Vagina (tissue), 2 donors: Measurements from ENCODE around the gene CCDC27. TPM values are rescaled to one million over a fixed set of nuclear protein-coding genes. Genes with fewer than 3 reads are reported as not detected.

Source experiments
- DNase-seq, 2 donors: peaks; one replicate each; pipeline ENCODE4 v3.0.0-alpha.2; 2017; ENCODE audit errors: extremely low spot score in 2 of 2
- H3K27ac ChIP-seq: fragments of 200-600 bp; sonication (generic); one replicate; pipeline ENCODE4 v1.5.1; 2019
- H3K27me3 ChIP-seq: fragments of 200-600 bp; sonication (generic); one replicate; pipeline ENCODE4 v1.5.1; 2019
- H3K36me3 ChIP-seq, 2 donors: fragments of 200-600 bp; sonication (generic); one replicate each; pipeline ENCODE4 v1.5.1; 2017 to 2019
- H3K4me1 ChIP-seq: fragments of 200-600 bp; sonication (generic); one replicate; pipeline ENCODE4 v1.5.1; 2019
- H3K4me3 ChIP-seq, 2 donors: fragments of 200-600 bp; sonication (generic); 1 replicate in 1 of 2; 2 replicates in 1 of 2; pipeline ENCODE4 v1.5.1; 2016 to 2019
- H3K9me3 ChIP-seq: fragments of 200-600 bp; sonication (generic); one replicate; pipeline ENCODE4 v1.5.1; 2019
- CTCF ChIP-seq, 3 experiments: fragments of 450-650 bp in 2 of 3; fragments of 200-600 bp in 1 of 3; sonication (generic) in 1 of 3; IDR thresholded peaks; one replicate each; pipeline ENCODE4 v1.5.1; 2017 to 2019; ENCODE audit warnings: antibody characterized with exemption in 3 of 3, mild to moderate bottlenecking in 2 of 3, moderate library complexity in 2 of 3
- POLR2A ChIP-seq, 2 donors: fragments of 450-650 bp; IDR thresholded peaks; one replicate each; pipeline ENCODE4 v1.6.1; 2017; ENCODE audit warnings: antibody characterized with exemption in 2 of 2, mild to moderate bottlenecking in 2 of 2, moderate library complexity in 2 of 2
- POLR2AphosphoS5 ChIP-seq, 2 donors: sonication (generic); formaldehyde crosslinking; IDR thresholded peaks; one replicate each; pipeline ENCODE4 v1.9.0; 2017; ENCODE audit warnings: antibody characterized with exemption in 2 of 2, mild to moderate bottlenecking in 2 of 2, low read depth in 1 of 2; ENCODE audit not compliant: insufficient read depth in 1 of 2
- intact Hi-C: fragments of 100-400 bp; cut with DNase I; formaldehyde crosslinking; loops from one replicate; pipeline ENCODE4 v1.15.1; 2023
- total RNA-seq: library from RNA; depleted of rRNA; stranded (reverse); fragments of >200 nt; gene quantifications from one replicate; pipeline ENCODE4 v1.2.3, GENCODE V29; 2016

Gene CCDC27
- total RNA-seq, 1 donor from 2014 or later = not detected

GRCh38 chr1:3779265-3779911, 27.1 kb downstream of the CCDC27 start:
- Histone ChIP-seq H3K4me1 (peaks cover 21% of the 10 kb centered on the region), H3K27me3 (no peaks in the 10 kb centered on the region), H3K36me3 (peaks cover 0 to 55% of the 10 kb centered on the region in 2 donors), H3K9me3 (no peaks in the 10 kb centered on the region), H3K27ac (no peak overlapping the region), H3K4me3 (no peak overlapping the region)
- intact Hi-C loops = no loop called here
- no peak for DNase-seq
- TF ChIP-seq CTCF (IDR thresholded peaks at IDR 0.05) = no peak
- TF ChIP-seq POLR2AphosphoS5 (IDR thresholded peaks at IDR 0.05; ENCODE audit: insufficient read depth in 1 of 2, low read depth in 1 of 2) = no peak
- no peak for TF ChIP-seq POLR2A (IDR thresholded peaks at IDR 0.05)

- DNase-seq = no peak
- intact Hi-C loops = no loop called here
- no peaks in the 10 kb centered on the region for H3K27me3 ChIP-seq
- peaks cover 16% of the 10 kb centered on the region for H3K4me1 ChIP-seq
- no peaks in the 10 kb centered on the region for H3K9me3 ChIP-seq
- no peak overlapping the region for H3K27ac ChIP-seq
- H3K4me3 ChIP-seq = no peak overlapping the region
- H3K36me3 ChIP-seq = peaks cover 0 to 61% of the 10 kb centered on the region in 2 donors
- no peak for TF ChIP-seq POLR2A (IDR thresholded peaks at IDR 0.05)
- no peak for TF ChIP-seq POLR2AphosphoS5 (IDR thresholded peaks at IDR 0.05; ENCODE audit: insufficient read depth in 1 of 2, low read depth in 1 of 2)
- no peak for TF ChIP-seq CTCF (IDR thresholded peaks at IDR 0.05)
Measured at GRCh38 chr1:3779912-3780416, 27.7 kb downstream of the CCDC27 start.

GRCh38 chr1:3780901-3781300, 28.7 kb downstream of the CCDC27 start:
- TF ChIP-seq POLR2A (IDR thresholded peaks at IDR 0.05) (no peak), CTCF (IDR thresholded peaks at IDR 0.05) (no peak), POLR2AphosphoS5 (IDR thresholded peaks at IDR 0.05; ENCODE audit: insufficient read depth in 1 of 2, low read depth in 1 of 2) (no peak)
- DNase-seq = no peak
- intact Hi-C loops = no loop called here
- Histone ChIP-seq H3K27ac (no peak overlapping the region), H3K36me3 (peaks cover 0 to 67% of the 10 kb centered on the region in 2 donors), H3K4me3 (no peak overlapping the region), H3K4me1 (peaks cover 6% of the 10 kb centered on the region), H3K9me3 (no peaks in the 10 kb centered on the region), H3K27me3 (no peaks in the 10 kb centered on the region)

GRCh38 chr1:3783651-3784474, 31.6 kb downstream of the CCDC27 start:
- intact Hi-C loops = no loop called here
- no peak overlapping the region for H3K4me3 ChIP-seq
- H3K9me3 ChIP-seq = no peaks in the 10 kb centered on the region
- no peak for DNase-seq
- H3K27ac ChIP-seq = no peak overlapping the region
- peaks cover 0 to 72% of the 10 kb centered on the region in 2 donors for H3K36me3 ChIP-seq
- no peaks in the 10 kb centered on the region for H3K27me3 ChIP-seq
- peaks cover 4% of the 10 kb centered on the region for H3K4me1 ChIP-seq
- no peak for TF ChIP-seq POLR2AphosphoS5 (IDR thresholded peaks at IDR 0.05; ENCODE audit: insufficient read depth in 1 of 2, low read depth in 1 of 2)
- TF ChIP-seq CTCF (IDR thresholded peaks at IDR 0.05) = no peak
- no peak for TF ChIP-seq POLR2A (IDR thresholded peaks at IDR 0.05)
